NCI-H2081 (cell line): ENCODE data around the gene CHD9.
"Not testable (repeated sequence)": the region's sequence is repeated elsewhere in the genome, so short reads cannot be mapped to it uniquely, and the experiment has no call there.

Experiments used
- DNase-seq, 2 experiments: peaks; one replicate each; lab custom pipeline; 2025; lab: John Stamatoyannopoulos, UW

Gene CHD9

GRCh38 chr16:53131363-53132071 lies 76.7 kb downstream of the CHD9 start:
- DNase-seq = no peak

DNA sequence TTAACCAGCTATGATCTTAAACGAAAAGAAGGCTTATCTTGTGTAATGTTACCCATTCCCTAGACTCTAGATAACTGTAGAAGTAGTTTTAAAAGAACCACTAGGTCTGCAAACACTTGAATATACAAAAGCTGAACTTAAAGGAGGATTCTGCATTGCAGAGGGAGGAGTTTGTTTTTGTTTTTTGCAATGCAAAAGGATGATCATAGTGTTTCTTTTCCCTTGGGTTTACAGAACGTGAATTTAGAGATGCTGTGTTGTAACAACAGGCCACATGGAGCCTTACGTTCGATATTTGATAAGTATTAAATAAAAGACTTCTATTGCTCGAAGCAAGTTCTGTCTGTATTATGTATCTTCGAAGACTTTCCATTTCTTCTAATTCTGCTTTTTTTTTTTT lies 77.6 kb downstream of the CHD9 start:
- DNase-seq = no peak

- DNase-seq = no peak
These were observed 80.5 kb downstream of the CHD9 start for GRCh38 chr16:53135329-53135728.

DNA sequence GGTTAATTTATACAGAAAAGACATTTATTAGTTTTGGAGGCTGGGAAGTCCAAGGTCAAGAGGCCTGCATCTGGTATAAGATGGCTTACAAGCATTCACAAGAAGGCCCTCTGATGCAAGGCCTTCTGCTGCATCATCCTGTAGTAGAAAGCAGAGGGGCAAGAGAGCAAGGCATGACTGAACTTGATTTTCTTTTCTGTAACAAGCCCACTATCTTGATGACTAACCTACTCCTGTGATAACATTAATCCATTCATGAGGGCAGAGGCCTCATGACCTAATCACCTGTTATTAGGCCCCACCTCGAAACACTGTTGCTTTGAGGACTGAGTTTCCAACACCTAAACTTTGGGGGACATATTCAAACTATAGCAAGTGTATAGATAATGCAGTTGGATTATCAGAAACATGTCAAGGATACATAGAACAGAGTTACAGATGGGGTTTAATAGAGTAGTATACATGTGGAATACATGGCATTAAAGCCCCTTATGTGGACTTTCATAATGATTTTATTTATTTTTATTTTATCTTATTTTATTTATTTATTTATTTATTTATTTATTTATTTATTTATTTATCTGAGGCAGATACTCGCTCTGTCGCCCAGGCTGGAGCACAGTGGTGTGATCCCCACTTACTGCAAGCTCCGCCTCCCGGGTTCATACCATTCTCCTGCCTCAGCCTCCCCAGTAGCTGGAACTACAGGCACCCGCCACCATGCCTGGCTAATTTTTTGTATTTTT lies 88.2 kb downstream of the CHD9 start:
- DNase-seq = no peak

DNA sequence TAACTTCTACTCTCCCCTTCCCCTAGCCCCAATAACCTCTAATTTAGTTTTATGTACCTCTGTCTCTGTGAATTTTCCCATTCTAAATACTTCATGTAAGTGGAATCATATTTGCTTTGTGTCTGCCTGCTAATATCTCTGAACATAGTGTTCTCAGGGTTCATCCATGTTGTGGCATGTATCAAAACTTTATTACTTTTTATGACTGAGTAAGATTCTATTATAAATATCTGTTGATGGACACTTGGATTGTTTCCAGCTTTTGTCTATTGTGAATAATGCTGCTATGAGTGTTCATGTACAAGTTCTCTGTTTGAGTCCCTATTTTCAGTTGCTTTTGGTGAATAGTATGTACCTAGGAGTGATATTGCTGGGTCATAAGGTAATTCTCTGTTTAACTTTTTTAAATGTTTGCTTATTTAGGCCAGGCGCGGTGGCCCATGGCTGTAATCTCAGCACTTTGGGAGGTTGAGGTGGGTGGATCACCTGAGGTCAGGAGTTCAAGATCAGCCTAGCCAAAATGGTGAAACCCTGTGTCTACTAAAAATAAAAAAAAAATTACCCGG lies 92.8 kb downstream of the CHD9 start:
- no peak for DNase-seq

- DNase-seq = no peak
These were observed 96.0 kb downstream of the CHD9 start for GRCh38 chr16:53150769-53151168.

- no peak for DNase-seq
These were observed 97.5 kb downstream of the CHD9 start for GRCh38 chr16:53152329-53152728.

DNA sequence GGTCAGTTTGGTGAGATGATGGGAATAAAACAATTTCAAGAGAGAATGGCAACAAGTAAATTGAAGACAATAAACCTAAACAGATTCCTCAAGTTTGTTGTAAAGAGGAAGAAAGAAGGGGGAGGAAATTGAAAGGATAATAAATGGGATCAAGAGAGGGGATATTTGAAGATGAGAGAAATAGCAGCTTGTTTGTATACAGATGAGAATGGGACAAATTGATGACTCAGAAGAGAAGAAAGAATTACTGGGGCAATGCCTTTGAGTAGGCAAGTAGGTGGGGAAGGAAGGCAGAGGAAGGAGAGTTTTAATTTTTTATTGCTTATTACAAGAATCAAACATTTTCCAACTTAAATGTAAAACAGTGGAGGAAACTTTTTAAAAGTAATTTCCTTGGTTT lies 98.3 kb downstream of the CHD9 start:
- no peak for DNase-seq

GRCh38 chr16:53154513-53154912 lies 99.7 kb downstream of the CHD9 start:
- DNase-seq = no peak

DNA sequence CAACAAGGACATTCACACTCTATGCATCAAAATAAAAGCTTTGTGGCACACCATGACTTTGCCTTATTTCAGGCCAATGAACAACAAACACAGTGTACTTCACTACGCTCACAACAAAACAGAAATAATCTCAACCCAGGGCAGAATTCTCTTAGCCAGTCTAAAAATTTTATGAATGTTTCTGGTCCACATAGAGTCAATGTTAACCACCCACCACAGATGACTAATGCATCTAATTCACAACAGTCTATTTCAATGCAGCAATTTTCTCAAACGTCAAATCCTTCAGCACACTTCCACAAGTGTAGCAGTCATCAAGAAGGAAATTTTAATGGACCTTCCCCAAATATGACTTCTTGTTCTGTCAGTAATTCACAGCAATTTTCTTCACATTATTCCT lies 101.7 kb downstream of the CHD9 start:
- DNase-seq = no peak

DNA sequence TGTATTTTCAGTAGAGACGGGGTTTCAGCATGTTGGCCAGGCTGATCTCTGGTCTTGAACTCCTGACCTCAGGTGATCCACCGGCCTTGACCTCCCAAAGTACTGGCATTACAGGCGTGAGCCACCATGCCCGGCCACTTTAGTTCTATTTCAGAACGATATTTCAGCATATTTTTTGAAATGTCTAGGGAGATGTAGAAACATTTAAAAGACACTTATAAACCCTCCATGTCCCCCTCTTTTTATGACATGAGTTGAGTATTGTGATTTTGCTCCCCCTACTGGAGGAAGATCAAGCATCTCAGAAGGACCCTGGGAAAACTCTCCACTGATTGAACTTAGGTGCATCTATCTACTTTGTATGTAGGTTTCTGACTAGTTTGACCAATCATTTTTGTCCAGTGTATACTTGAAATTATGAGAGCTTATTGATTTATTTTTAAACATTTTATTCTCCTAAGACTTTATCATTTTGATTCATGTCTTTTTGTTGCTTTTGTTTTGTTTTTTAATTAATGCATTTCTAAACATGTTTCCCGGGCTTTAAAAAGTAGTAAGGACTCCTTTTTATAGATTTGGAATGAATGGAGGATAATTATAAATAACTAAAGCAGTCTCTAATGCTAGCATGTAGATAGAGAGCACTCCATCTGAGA lies 105.1 kb downstream of the CHD9 start:
- DNase-seq = peak; percentile 27 to 30

DNA sequence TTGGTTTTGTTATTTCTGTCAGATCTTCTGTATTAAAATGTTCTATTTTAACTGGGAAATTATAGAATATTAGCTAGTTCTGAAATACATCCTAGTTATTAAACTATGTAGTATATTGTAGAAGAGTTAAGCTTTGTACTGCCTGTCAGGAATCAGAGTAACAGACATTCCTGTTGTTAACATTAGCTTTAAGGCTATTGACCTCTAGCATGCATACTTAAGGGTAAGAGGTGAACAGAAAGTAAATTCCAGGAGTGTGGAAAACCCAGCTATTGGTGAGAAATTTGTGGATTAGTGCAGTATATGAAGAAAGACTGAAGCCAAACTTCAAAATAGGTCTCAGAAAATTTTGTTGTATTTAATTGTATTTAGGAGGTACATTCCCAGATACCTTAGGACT lies 111.3 kb downstream of the CHD9 start:
- no peak for DNase-seq

DNA sequence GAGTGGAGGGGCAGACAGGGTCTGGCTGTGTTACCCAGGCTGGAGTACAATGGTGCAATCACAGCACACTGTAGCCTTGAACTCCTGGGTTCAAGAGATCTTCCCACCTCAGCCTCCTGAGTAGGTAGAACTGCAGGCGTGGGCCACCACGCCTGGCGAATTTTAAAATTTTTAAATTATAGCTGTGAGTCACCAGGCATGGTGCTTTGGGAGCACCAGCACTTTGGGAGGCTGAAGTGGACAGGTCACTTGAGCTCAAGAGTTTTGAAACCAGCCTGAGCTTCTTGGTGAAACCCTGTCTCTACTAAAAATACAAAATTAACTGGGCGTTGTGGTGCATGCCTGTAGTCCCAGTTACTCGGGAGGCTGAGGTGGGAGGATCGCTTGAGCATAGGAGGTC lies 114.0 kb downstream of the CHD9 start:
- DNase-seq = no peak

DNA sequence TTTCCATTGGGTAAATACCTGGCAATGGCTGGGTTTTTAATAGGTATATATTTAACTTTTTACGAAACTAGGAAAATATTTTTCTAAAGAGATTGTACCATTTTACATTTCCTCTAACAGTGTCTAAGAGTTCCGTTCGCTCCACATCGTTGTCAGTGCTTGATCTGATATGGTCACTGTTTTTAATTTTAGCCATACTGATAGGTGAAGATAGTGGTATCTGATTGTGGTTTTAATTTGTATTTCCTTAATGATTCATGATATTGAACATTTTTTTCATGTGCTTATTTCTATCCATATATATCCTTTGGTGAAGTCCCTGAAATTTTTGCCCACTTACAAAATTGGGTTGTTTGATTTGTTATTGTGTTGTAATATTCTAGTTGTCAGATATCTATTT lies 117.7 kb downstream of the CHD9 start:
- no peak for DNase-seq

- no peak for DNase-seq
These were observed 120.3 kb downstream of the CHD9 start for GRCh38 chr16:53175118-53175517.

DNA sequence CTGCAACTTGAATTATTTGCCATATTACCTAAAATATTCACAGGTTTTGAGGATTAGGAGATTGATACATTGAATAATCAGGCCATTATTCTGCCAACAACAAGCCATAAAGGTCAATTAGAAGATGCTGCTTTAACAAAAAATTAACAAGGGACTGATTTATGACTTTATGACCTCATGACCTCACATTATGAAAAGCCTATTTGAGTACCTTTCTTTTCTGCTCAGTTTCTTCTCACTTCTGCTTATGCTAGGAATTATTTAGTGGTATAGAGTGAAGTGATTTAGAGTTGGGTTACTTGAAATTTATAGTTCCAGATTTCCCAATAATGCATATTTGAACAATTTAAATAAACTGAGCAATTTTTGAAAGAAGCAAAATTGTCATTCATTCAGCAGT lies 121.6 kb downstream of the CHD9 start:
- DNase-seq = no peak

DNA sequence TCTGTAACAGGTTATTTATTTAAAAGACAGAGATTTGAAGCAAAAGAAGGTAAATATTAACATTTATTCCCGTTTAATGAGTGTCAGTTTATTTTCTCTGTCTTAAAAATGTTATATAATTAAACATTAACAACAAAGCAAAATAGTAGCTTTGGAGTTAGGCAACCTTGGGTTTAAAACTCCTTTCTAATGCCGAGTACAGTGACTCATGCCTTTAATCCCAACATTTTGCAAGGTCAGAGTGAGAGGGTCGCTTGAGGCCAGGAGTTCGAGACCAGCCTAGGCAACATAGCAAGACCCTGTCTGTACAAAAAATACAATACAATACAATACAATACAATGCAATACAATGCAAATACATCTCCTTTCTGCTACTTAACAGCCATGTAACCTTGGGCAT lies 128.7 kb downstream of the CHD9 start:
- DNase-seq = no peak

DNA sequence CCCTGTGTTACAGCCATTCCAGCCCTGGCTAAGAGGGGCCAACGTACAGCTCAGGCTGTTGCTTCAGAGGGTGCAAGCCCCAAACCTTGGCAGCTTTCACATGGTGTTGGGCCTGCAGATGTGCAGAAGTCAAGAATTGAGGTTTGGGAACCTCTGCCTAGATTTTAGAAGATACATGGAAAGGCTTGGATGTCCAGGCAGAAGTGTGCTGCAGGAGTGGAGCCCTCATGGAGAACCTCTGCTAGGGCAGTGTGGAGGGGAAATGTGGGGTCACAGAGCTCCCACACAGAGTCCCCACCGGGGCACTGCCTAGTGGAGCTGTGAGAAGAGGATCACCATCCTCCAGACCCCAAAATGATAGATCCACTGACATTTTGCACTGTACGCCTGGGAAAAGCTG lies 130.9 kb downstream of the CHD9 start:
- DNase-seq = not testable (repeated sequence)

DNA sequence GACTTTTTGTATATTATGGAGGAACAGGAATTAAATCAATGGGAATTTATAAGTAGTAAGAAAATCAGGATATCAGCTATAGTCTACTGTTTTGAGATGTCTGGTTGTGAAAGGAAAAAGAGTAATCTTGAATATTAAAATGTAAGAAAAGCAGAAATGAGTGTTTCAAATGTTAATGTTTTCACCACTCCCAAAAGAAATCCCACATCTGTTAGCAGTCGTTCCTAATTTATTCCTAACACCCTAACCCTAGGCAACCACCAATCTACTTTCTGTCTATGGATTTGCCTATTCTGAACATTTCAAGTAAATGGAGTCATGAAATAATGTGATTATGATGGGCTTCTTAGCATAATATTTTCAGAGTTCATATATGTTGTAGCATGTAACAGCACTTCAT lies 133.0 kb downstream of the CHD9 start:
- no peak for DNase-seq

DNA sequence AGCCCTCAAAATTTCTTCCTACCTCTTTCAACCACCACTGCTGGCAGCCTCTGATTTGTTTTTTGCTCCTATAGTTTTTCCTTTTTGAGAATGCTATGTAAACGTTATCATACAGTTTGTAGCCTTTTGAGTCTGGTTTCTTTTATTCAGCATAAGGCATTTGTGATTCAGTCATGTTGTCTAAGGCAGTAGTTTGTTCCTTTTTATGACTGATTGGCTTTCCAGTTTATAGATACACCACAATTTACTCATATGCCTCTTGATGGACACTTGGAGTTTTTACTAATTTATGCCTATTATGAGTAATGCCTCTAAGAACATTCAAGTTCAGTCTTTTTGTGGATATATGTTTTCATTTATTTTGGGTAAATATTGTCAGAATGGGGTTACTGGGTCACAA lies 136.6 kb downstream of the CHD9 start:
- no peak for DNase-seq

- no peak for DNase-seq
These were observed 144.1 kb downstream of the CHD9 start for GRCh38 chr16:53198933-53199332.

- no peak for DNase-seq
These were observed 147.1 kb downstream of the CHD9 start for GRCh38 chr16:53201900-53202299.

DNA sequence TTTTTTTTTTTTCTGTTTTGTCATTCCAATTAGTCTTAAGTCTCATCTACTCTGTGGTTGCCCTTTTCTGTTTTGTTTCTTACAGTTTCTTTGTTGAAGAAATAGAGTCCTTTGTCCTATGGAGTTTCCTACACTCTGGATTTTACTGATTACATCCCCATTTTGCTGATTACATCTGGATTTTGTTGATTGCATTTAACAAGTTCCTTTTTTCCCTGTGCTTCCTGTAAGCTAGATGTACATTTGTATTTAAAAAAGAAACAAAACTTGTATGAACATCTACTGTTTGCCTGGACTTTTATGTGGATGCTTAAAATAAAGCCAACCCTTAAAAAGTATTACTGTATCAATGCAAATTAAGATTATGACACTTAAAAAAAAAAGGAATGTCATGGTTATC lies 147.6 kb downstream of the CHD9 start:
- DNase-seq = no peak
